GM19467 (cell line): Measurements from ENCODE around the gene PHF21B.
"Not testable (repeated sequence)": the region's sequence is repeated elsewhere in the genome, so short reads cannot be mapped to it uniquely, and the experiment has no call there.

Experiments used
- ATAC-seq: cut with Tn5 transposase; IDR thresholded peaks from one replicate; pipeline ENCODE4 v1.9.1; 2021; ENCODE audit warnings: mild to moderate bottlenecking, moderate library complexity; ENCODE audit not compliant: unreplicated experiment

The PHF21B gene

GRCh38 chr22:44963832-44964721, 45.7 kb downstream of the PHF21B start:
- no peak for ATAC-seq

DNA sequence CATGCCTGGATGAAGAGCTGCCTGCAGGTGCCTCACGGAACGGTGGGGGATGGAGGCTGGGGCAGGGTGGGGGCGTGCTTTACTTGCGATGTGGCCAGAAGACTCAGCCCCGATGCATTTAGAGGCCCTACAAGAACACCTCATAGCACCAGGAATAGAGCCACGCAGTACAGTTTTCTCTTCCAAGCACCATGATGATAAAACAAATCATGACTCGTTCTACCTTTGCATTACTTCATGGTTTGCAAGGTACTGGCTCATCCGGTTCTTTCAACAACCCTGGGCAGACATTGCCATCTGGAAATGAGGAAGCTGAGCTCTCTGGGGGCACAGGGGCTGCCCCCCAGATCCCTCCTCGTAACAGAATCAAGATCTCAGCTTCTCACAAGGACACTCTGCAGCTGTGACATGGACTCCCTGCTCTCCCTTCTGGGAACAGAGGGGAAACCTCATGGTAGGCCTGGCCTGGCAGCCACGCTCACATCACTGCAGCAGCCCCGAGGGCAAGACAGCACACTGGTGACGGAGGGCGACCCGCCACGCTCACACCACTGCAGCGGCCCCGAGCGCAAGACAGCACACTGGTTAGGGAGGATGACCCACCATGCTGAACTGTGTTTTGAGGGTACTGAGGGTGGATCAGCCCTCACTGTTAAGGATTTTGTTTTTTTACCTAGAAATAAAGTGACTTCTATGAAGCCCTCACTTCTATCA, 46.9 kb downstream of the PHF21B start:
- ATAC-seq = no peak

DNA sequence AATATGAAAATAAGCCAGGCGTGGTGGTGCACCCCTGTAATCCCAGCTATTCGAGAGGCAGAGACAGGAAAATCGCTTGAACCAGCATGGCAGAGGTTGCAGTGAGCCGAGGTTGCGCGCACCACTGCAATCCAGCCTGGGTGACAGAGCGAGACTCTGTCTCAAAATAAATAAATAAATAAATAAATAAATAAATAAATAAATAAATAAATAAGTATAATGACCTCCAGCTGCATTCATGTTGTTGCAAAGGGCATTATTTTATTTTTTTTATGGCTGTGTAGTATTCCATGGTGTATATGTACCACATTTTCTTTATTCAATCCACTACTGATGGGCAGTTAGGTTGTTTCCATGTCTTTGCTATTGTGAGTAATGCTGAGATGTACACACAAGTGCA, 48.1 kb downstream of the PHF21B start:
- ATAC-seq = not testable (repeated sequence)

DNA sequence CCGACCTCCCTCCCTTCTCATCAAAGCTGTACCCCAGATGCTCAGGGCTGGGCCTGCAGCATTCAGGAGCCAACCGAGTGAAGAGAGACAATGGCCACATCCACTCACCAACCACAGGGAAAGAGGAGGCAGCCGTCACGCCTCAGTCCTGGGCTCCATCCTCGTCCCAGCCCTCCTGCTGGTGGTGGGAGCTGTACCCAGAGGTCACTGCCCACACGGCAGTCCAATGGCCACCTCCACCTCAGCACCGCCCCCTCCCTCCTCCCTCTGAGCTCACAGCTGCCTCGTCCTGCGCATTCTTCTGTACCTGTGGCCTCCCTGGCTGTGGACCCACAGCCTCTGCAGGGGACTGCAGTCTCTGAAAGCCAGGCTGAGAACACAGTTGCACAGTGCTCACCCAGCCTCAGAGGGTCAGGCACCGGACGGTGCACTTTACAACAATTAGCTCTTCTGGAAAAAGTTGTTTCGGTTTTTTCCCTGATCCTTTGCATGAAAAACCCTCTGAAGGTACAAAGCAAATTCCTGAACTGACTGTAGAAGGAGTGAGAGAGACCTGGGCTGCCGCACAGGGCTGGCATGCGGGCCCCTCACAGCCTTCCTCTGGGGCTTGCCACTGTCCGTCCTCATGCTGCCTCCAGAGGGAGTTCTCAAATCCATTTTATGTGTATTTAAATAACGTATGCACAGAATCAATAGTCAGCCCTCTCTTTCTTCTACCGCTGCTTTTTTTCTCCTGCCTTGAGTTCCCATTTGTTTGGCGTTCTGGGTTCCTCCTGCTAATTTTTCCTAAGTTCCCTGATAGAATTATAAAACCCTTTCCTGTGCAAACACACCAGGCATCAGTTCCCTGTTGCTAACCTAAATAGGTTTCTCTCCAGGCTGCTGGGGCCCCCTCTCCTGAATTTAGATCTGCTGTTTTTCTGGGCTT, 52.7 kb downstream of the PHF21B start:
- no peak for ATAC-seq

DNA sequence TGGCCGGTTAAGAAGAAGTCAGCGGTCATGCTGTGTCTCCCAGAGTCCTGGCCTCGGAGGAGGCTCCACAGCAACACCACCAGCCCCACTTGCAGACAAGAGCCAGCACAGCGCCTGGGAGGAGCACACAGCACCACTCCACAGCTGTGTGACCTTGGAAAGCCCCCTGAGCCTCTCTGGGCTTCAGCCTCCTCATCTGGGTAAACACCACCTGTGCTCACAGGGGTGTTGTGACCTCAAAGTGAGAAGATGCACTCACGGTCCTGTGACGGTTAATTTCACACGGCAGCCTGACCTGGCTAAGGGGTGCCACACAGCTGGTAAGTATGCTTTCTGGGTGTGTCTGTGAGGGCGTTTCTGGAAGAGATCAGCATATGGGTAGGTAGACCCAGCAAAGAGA, 54.7 kb downstream of the PHF21B start:
- ATAC-seq = no peak

GRCh38 chr22:44954149-44954548, 55.7 kb downstream of the PHF21B start:
- no peak for ATAC-seq

- ATAC-seq = no peak
Observed at GRCh38 chr22:44952863-44953746, 56.7 kb downstream of the PHF21B start.

GRCh38 chr22:44951510-44951816, 58.3 kb downstream of the PHF21B start:
- ATAC-seq = no peak

DNA sequence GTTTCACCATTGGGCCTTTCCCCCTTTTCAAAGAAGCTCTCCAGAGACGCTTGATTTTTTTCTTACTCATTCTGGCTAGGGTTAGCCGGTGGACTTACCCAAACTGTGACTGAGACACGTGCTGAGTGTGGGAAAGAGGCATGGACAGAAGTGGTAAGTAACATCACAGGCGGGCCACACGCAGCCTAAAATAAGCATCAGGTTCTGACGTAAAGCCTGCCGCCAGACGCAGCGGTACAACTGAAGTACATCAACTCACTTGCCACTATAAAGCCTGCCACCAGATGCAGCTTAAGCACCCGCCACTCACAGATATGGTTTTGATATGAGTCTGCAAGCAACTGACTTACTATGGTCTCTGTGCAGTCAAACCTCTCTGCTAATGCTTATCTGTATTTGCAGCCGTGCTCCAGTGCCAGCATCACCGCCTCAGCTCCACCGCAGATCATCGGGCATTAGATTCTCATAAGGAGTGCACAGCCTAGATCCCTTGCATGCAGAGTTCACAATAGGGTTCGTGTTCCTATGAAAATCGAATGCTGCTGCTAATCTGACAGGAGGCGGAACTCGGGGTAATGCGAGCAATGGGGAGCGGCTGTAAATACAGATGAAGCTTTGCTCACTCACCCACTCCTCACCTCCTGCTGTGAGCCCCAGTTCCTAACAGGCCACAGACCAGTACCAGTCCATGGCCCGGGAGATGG, 58.8 kb downstream of the PHF21B start:
- ATAC-seq = no peak

GRCh38 chr22:44947846-44948245, 62.0 kb downstream of the PHF21B start:
- ATAC-seq = no peak

- no peak for ATAC-seq
Observed at GRCh38 chr22:44947049-44947448, 62.8 kb downstream of the PHF21B start.

DNA sequence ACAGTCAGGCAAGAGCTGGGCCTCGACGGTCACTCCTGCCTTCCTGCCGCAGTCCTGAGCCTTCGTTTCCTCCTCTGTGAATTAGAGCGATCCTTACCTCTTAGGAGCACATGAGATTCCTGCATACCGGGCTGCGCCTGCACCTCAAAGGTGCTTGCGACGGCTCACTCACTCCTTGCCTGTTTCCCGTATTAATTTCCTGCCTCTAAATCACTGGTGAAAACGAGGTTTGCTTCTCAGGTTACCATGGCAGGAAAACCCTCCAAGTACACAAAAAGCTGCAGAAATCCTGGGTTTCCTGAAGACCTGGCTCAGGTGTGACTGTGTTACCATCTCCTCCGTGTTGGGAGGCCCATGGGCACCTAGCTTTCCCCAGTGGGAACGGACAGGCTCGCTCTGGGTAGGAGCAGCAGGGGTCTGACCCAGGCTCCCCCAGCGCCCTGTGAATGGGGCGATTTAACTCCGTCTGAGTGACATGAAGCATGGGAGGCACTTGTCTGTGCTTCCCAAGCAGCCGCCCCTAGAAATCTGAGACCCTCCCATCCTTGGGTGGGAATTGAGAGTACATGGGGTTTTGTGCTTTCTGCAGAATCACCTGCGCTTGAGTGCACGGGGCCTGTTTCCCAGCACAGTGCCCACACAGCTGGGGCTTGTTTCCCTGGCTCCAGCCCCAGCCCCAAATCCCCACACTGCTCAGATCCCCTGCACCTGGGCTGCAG, 64.8 kb downstream of the PHF21B start:
- ATAC-seq = no peak

DNA sequence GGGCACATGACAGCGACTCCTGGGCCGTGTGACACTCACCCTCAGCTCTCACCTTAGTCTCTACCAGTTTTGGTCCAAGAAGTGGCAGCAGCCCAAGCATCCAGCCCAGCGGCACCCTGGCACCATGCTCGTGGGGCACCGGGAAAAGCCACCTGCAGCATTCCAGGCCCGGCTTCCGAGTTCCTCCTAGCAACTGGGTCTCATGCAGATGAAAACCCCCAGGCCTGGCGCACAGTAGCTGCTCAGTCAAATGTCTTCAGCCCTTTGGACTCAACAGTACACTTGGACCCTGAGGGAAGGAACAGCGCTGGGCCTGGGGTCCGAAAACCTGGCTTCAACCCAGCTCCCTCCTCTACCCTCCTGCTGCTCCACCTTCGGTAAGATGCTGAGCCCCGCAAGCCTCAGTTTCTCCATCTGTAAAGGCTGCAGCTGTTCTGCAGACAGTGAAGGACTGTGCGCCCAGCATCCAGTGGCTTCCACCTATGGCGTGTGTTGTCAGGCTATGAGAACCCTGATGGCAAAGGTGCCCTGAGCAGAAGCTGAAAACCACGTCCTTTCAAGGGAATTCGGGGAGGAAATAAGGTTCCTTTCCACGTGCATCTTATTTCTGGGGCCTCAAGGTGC, 66.0 kb downstream of the PHF21B start:
- no peak for ATAC-seq

- no peak for ATAC-seq
Observed at GRCh38 chr22:44942979-44943700, 66.7 kb downstream of the PHF21B start.

DNA sequence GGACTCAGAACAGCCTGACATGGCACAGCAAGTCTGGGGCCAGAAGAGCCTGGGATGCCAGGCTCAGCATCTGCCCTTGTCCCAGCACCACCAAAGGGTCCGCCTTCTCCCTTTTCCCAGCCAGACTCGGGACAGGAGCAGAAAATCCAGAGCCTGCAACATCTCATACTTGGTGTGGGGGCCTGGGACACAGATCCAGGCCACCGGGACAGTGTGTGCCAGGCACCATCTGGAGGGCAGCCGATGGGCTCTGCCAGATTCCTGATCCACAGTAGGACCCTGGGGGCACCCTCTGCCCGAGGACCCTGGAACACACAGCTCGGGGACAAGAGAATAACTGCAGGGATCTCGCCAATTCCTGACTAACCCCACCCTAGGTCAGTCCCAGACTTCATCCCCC, 67.7 kb downstream of the PHF21B start:
- ATAC-seq = no peak

- no peak for ATAC-seq
Observed at GRCh38 chr22:44941207-44941606, 68.6 kb downstream of the PHF21B start.

- ATAC-seq = no peak
Observed at GRCh38 chr22:44940130-44940529, 69.7 kb downstream of the PHF21B start.

GRCh38 chr22:44939451-44939850, 70.4 kb downstream of the PHF21B start:
- no peak for ATAC-seq
